Stimulated activated CD8-positive, alpha-beta memory T cell treated with anti-CD3 and anti-CD28 coated beads, Interleukin-7, amount 100 ng/mL, for 1 hour (primary cell): ENCODE data around the gene CDCA4.
"Not testable (repeated sequence)": the region's sequence is repeated elsewhere in the genome, so short reads cannot be mapped to it uniquely, and the experiment has no call there.

Source experiments
- DNase-seq, 2 donors: peaks; one replicate each; pipeline ENCODE4 v3.0.0-alpha.2; 2020; ENCODE audit warnings: low read depth in 2 of 2

CDCA4 gene

GRCh38 chr14:105033412-105033900 is 12.6 kb upstream of the CDCA4 start:
- DNase-seq, result not testable (repeated sequence)

GRCh38 chr14:105032451-105032901 is 11.6 kb upstream of the CDCA4 start:
- not testable (repeated sequence) for DNase-seq

GRCh38 chr14:105030836-105031396 is 10.0 kb upstream of the CDCA4 start:
- no peak for DNase-seq

- no peak for DNase-seq
Measured at GRCh38 chr14:105030194-105030593, 9.3 kb upstream of the CDCA4 start.

GRCh38 chr14:105029402-105029801 is 8.5 kb upstream of the CDCA4 start:
- DNase-seq, result no peak

- no peak for DNase-seq
Measured at GRCh38 chr14:105028251-105028927, 7.5 kb upstream of the CDCA4 start.

GRCh38 chr14:105027718-105028117 is 6.8 kb upstream of the CDCA4 start:
- DNase-seq, result not testable (repeated sequence)

- DNase-seq, result no peak
Measured at GRCh38 chr14:105026802-105027563, 6.1 kb upstream of the CDCA4 start.

GRCh38 chr14:105026033-105026785 is 5.3 kb upstream of the CDCA4 start:
- DNase-seq, result no peak

GRCh38 chr14:105025429-105025828 is 4.5 kb upstream of the CDCA4 start:
- no peak for DNase-seq

- DNase-seq, result no peak
Measured at GRCh38 chr14:105023791-105024480, 3.1 kb upstream of the CDCA4 start.

- DNase-seq, result no peak
Measured at GRCh38 chr14:105023144-105023543, 2.3 kb upstream of the CDCA4 start.

GRCh38 chr14:105022276-105022670 is 1.4 kb upstream of the CDCA4 start:
- DNase-seq, result no peak

- no peak for DNase-seq
Measured at GRCh38 chr14:105021656-105022275, 883 bp upstream of the CDCA4 start.

- peak; percentile 26 to 37 for DNase-seq
Measured at GRCh38 chr14:105019861-105020814, 745 bp downstream of the CDCA4 start.

- DNase-seq, result no peak
Measured at GRCh38 chr14:105018414-105018813, 2.5 kb downstream of the CDCA4 start.

GRCh38 chr14:105015905-105016304 is 5.0 kb downstream of the CDCA4 start:
- DNase-seq, result no peak

GRCh38 chr14:105015242-105015641 is 5.6 kb downstream of the CDCA4 start:
- no peak for DNase-seq

GRCh38 chr14:105014631-105015030 is 6.3 kb downstream of the CDCA4 start:
- DNase-seq, result no peak

- DNase-seq, result no peak
Measured at GRCh38 chr14:105014032-105014431, 6.9 kb downstream of the CDCA4 start.
